Fibroblast of pulmonary artery (primary cell): Measurements from ENCODE around the gene MYL3.

Experiments used
- DNase-seq: peaks from one replicate; pipeline ENCODE4 v3.0.0-alpha.2; 2010; ENCODE audit warnings: low read depth
- H3K4me3 ChIP-seq: replicated peaks from 2 replicates; pipeline ENCODE4 v1.5.1; 2011; ENCODE audit warnings: low read depth, mild to moderate bottlenecking, control low read depth, low read length, moderate library complexity
- CTCF ChIP-seq: IDR thresholded peaks from 2 replicates; pipeline ENCODE4 v1.5.1; 2011; ENCODE audit warnings: mild to moderate bottlenecking, control low read depth, low read length, inconsistent platforms; ENCODE audit errors: missing control alignments

MYL3 gene

GRCh38 chr3:46870651-46871050 is 7.4 kb upstream of the MYL3 start:
- no peak for DNase-seq
- no peak overlapping the region for H3K4me3 ChIP-seq
- TF ChIP-seq CTCF, result no peak

GRCh38 chr3:46869440-46869839 is 6.2 kb upstream of the MYL3 start:
- H3K4me3 ChIP-seq, result no peak overlapping the region
- no peak for DNase-seq
- no peak for TF ChIP-seq CTCF

GRCh38 chr3:46868948-46869347 is 5.7 kb upstream of the MYL3 start:
- no peak for DNase-seq
- TF ChIP-seq CTCF, result no peak
- H3K4me3 ChIP-seq, result no peak overlapping the region

- H3K4me3 ChIP-seq, result no peak overlapping the region
- TF ChIP-seq CTCF, result no peak
- DNase-seq, result no peak
Measured at GRCh38 chr3:46868287-46868686, 5.0 kb upstream of the MYL3 start.

GRCh38 chr3:46867550-46867898 is 4.3 kb upstream of the MYL3 start:
- peak; percentile 63 for DNase-seq
- H3K4me3 ChIP-seq, result no peak overlapping the region
- no peak for TF ChIP-seq CTCF

GRCh38 chr3:46866720-46867549 is 3.7 kb upstream of the MYL3 start:
- peak; percentile 90 for TF ChIP-seq CTCF
- no peak overlapping the region for H3K4me3 ChIP-seq
- DNase-seq, result peak; percentile 58

- no peak for TF ChIP-seq CTCF
- DNase-seq, result no peak
- H3K4me3 ChIP-seq, result no peak overlapping the region
Measured at GRCh38 chr3:46866032-46866595, 2.9 kb upstream of the MYL3 start.
